Mesenchymal stem cell (in vitro differentiated cells and primary cell): ENCODE measurements around the gene MEMO1.
"Not testable (repeated sequence)": the region's sequence is repeated elsewhere in the genome, so short reads cannot be mapped to it uniquely, and the experiment has no call there.

Experiments used
- DNase-seq: peaks from one replicate; pipeline ENCODE4 v3.0.0-alpha.2; 2013
- H2AFZ ChIP-seq: one replicate; pipeline ENCODE4 v1.6.1; 2013; ENCODE audit warnings: low read depth, mild to moderate bottlenecking, control low read depth, inconsistent platforms, low read length, moderate library complexity
- H2AK5ac ChIP-seq: 2 replicates; pipeline ENCODE4 v1.6.1; 2013; ENCODE audit warnings: low read length, moderate library complexity, mild to moderate bottlenecking, inconsistent platforms; ENCODE audit not compliant: severe bottlenecking
- H2BK120ac ChIP-seq: one replicate; pipeline ENCODE4 v1.6.1; 2013; ENCODE audit warnings: low read depth, mild to moderate bottlenecking, inconsistent platforms, low read length, moderate library complexity
- H2BK12ac ChIP-seq, 2 experiments: one replicate each; pipeline ENCODE4 v1.6.1; 2013; ENCODE audit warnings: inconsistent platforms in 2 of 2, low read length in 2 of 2, mild to moderate bottlenecking in 2 of 2, moderate library complexity in 2 of 2, control low read depth in 1 of 2
- H2BK15ac ChIP-seq: one replicate; pipeline ENCODE4 v1.6.1; 2013; ENCODE audit warnings: mild to moderate bottlenecking, low read depth, inconsistent platforms; ENCODE audit not compliant: poor library complexity, severe bottlenecking
- H2BK5ac ChIP-seq: 2 replicates; pipeline ENCODE4 v1.6.1; 2013; ENCODE audit warnings: low read depth, mild to moderate bottlenecking, low read length, control low read depth, inconsistent platforms; ENCODE audit not compliant: poor library complexity, severe bottlenecking
- H3K14ac ChIP-seq, 2 experiments: one replicate each; pipeline ENCODE4 v1.6.1; 2013; ENCODE audit warnings: inconsistent platforms in 2 of 2, low read length in 2 of 2, control low read depth in 1 of 2, mild to moderate bottlenecking in 1 of 2, moderate library complexity in 1 of 2
- H3K18ac ChIP-seq, 2 experiments: one replicate each; pipeline ENCODE4 v1.6.1; 2013; ENCODE audit warnings: inconsistent platforms in 2 of 2, low read length in 2 of 2, control low read depth in 1 of 2, low read depth in 1 of 2, mild to moderate bottlenecking in 1 of 2
- H3K23ac ChIP-seq, 2 experiments: one replicate each; pipeline ENCODE4 v1.6.1; 2013; ENCODE audit warnings: inconsistent platforms in 2 of 2, low read length in 2 of 2, mild to moderate bottlenecking in 2 of 2, moderate library complexity in 2 of 2, control low read depth in 1 of 2
- H3K27ac ChIP-seq: 2 replicates; pipeline ENCODE4 v1.5.1; 2013; ENCODE audit warnings: mild to moderate bottlenecking, moderate library complexity, low read length, control low read depth, inconsistent platforms; ENCODE audit not compliant: poor library complexity, severe bottlenecking
- H3K27me3 ChIP-seq, 2 experiments: 2 replicates each; pipeline versions ENCODE4 v1.6.1 to v1.7.0; 2013; ENCODE audit warnings: low read length in 2 of 2, mild to moderate bottlenecking in 2 of 2, moderate library complexity in 2 of 2, control low read depth in 1 of 2, inconsistent platforms in 1 of 2; ENCODE audit not compliant: control insufficient read depth in 1 of 2, insufficient read depth in 1 of 2
- H3K36me3 ChIP-seq, 2 experiments: 2 replicates each; pipeline versions ENCODE4 v1.6.1 to v1.7.0; 2013; ENCODE audit warnings: low read length in 2 of 2, control low read depth in 1 of 2, inconsistent platforms in 1 of 2, low read depth in 1 of 2, mild to moderate bottlenecking in 1 of 2; ENCODE audit not compliant: insufficient read depth in 2 of 2, control insufficient read depth in 1 of 2
- H3K4ac ChIP-seq, 2 experiments: one replicate each; pipeline ENCODE4 v1.6.1; 2013; ENCODE audit warnings: inconsistent platforms in 2 of 2, low read length in 2 of 2, mild to moderate bottlenecking in 2 of 2, moderate library complexity in 2 of 2, control low read depth in 1 of 2, low read depth in 1 of 2
- H3K4me1 ChIP-seq: 2 replicates; pipeline ENCODE4 v1.6.1; 2013; ENCODE audit warnings: low read depth, low read length, control low read depth; ENCODE audit not compliant: control insufficient read depth, insufficient read depth
- H3K4me2 ChIP-seq: 2 replicates; pipeline ENCODE4 v1.6.1; 2013; ENCODE audit warnings: low read length, mild to moderate bottlenecking, inconsistent platforms; ENCODE audit not compliant: poor library complexity, severe bottlenecking
- H3K4me3 ChIP-seq, 2 experiments: 2 replicates each; pipeline versions ENCODE4 v1.5.1 to v1.7.0; 2013; ENCODE audit warnings: low read length in 2 of 2, mild to moderate bottlenecking in 2 of 2, control low read depth in 1 of 2, low read depth in 1 of 2; ENCODE audit not compliant: insufficient read depth in 1 of 2
- H3K79me1 ChIP-seq: replicated peaks from 2 replicates; pipeline ENCODE4 v1.6.1; 2013; ENCODE audit warnings: mild to moderate bottlenecking, control low read depth, low read length, inconsistent platforms; ENCODE audit not compliant: poor library complexity, severe bottlenecking
- H3K9ac ChIP-seq: 2 replicates; pipeline ENCODE4 v1.7.0; 2013; ENCODE audit warnings: mild to moderate bottlenecking, low read length, moderate library complexity
- H3K9me3 ChIP-seq: 2 replicates; pipeline ENCODE4 v1.7.0; 2013; ENCODE audit warnings: mild to moderate bottlenecking, low read length; ENCODE audit not compliant: control insufficient read depth
- H4K8ac ChIP-seq: one replicate; pipeline ENCODE4 v1.6.1; 2013; ENCODE audit warnings: inconsistent platforms, mild to moderate bottlenecking, low read length, moderate library complexity
- H4K91ac ChIP-seq: one replicate; pipeline ENCODE4 v1.6.1; 2013; ENCODE audit warnings: mild to moderate bottlenecking, low read length, inconsistent platforms
- WGBS: methylation state at CpG from one replicate; pipeline ENCODE4 v1.1.7; 2013; ENCODE audit warnings: mixed read lengths; 5-methylcytosine and 5-hydroxymethylcytosine counted together

The MEMO1 gene

GRCh38 chr2:31865215-31865614, 145.6 kb downstream of the MEMO1 start:
- Histone ChIP-seq H3K14ac (no peak overlapping the region), H3K4me1 (no peaks in the 10 kb centered on the region), H3K23ac (no peak overlapping the region), H2AK5ac (no peak overlapping the region), H2BK12ac (no peak overlapping the region), H3K36me3 (peaks cover 0 to 40% of the 10 kb centered on the region in 2 experiments), H3K9ac (no peak overlapping the region), H3K27me3 (no peaks in the 10 kb centered on the region), H2AFZ (no peak overlapping the region), H3K4me2 (no peak overlapping the region), H3K79me1 (peaks cover 3% of the 10 kb centered on the region), H4K91ac (no peak overlapping the region), H3K4me3 (no peak overlapping the region), H3K4ac (no peak overlapping the region), H3K18ac (no peak overlapping the region), H4K8ac (no peak overlapping the region), H3K9me3 (no peaks in the 10 kb centered on the region), H3K27ac (no peak overlapping the region), H2BK120ac (no peak overlapping the region), H2BK15ac (no peak overlapping the region), H2BK5ac (no peak overlapping the region)
- no peak for DNase-seq

DNA sequence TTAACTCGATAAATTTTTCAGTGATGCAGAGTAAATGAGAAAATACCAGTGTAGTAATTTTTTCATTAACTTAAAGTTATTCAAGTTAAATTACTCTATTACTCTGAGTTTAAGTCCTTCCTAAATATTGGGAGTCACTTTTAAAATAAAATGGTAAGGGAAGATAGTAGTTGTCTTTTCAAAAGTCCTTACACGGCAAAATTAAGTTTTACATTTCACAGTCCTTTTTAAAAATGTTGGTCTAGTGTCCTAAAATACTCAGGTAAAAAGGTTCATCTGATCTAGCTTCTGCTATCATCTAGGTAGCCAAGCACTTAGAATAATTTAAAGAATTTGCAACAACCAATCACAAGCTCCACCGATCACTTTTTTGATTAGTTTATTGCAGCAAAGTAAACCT, 146.9 kb downstream of the MEMO1 start:
- no peak for DNase-seq
- no peak overlapping the region for H3K23ac ChIP-seq
- no peak overlapping the region for H4K91ac ChIP-seq
- no peaks in the 10 kb centered on the region for H3K9me3 ChIP-seq
- H3K4ac ChIP-seq = no peak overlapping the region
- no peak overlapping the region for H3K4me2 ChIP-seq
- H2AK5ac ChIP-seq = no peak overlapping the region
- H3K18ac ChIP-seq = no peak overlapping the region
- H4K8ac ChIP-seq = no peak overlapping the region
- no peak overlapping the region for H2AFZ ChIP-seq
- WGBS = 71% methylated on average over 1 of the region's 3 CpGs
- no peak overlapping the region for H3K14ac ChIP-seq
- H3K27me3 ChIP-seq = no peaks in the 10 kb centered on the region
- H3K9ac ChIP-seq = no peak overlapping the region
- H2BK15ac ChIP-seq = no peak overlapping the region
- peaks cover 0 to 37% of the 10 kb centered on the region in 2 experiments for H3K36me3 ChIP-seq
- no peak overlapping the region for H3K4me3 ChIP-seq
- no peaks in the 10 kb centered on the region for H3K4me1 ChIP-seq
- no peak overlapping the region for H2BK120ac ChIP-seq
- H2BK12ac ChIP-seq = no peak overlapping the region
- peaks cover 3% of the 10 kb centered on the region for H3K79me1 ChIP-seq
- H2BK5ac ChIP-seq = no peak overlapping the region
- H3K27ac ChIP-seq = no peak overlapping the region

DNA sequence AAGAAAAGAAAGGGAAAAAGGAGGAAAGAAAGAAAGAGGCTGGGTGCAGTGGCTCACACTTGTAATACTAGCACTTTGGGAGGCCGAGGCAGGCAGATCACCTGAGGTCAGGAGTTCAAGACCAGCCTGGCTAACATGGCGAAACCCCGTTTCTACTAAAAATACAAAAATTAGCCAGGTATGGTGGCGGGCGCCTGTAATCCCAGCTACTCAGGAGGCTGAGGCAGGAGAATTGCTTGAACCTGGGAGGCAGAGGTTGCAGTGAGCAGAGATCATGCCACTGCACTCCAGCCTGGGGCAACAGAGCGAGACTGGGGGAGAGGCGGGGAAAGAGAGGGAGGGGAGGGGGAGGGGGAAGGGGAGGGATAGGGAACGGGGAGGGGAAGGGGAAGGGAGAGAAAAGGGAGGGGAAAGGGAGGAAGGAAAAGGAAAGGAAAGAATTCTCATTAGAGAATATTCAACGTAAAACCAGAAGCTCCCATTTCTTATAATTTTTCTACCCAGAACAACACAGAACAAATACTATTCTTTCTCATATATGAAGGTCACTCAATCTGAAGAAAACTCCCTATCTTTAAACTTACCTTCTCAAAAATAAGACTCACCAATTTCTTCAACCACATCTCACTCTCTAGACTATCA, 147.7 kb downstream of the MEMO1 start:
- not testable (repeated sequence) for H4K91ac ChIP-seq, H3K23ac ChIP-seq, H3K27me3 ChIP-seq, H3K4ac ChIP-seq, H2BK15ac ChIP-seq, H3K14ac ChIP-seq, H3K27ac ChIP-seq, DNase-seq, H3K18ac ChIP-seq, H3K4me1 ChIP-seq, H2BK5ac ChIP-seq, H2AFZ ChIP-seq, H3K9ac ChIP-seq, H4K8ac ChIP-seq, H3K4me3 ChIP-seq, H2BK120ac ChIP-seq, H2AK5ac ChIP-seq, H3K4me2 ChIP-seq, H3K79me1 ChIP-seq, H2BK12ac ChIP-seq, H3K9me3 ChIP-seq
- H3K36me3 ChIP-seq = peaks cover 0 to 37% of the 10 kb centered on the region in 2 experiments
- over 99% methylated on average over 4 of the region's 9 CpGs for WGBS

DNA sequence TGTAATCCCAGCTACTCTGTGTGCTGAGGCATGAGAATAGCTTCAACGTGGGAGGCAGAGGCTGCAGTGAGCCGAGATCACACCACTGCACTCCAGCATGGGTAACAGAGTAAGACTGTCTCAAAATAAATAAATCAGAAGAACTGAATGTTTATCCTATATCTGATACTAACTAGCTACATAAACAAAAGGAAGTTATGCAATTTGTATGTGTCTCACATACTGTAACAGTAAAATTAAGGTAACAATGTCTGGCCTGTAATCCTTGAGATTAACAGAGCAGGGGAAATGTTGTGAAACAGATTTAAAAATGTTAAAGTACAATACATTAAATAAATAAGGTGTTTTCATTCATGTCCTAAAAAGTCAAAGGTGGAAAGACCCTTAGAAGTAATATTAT, 150.8 kb downstream of the MEMO1 start:
- Histone ChIP-seq H2BK120ac (no peak overlapping the region), H2AFZ (no peak overlapping the region), H2AK5ac (no peak overlapping the region), H3K79me1 (peaks cover 3% of the 10 kb centered on the region), H3K4me3 (no peak overlapping the region), H3K27me3 (no peaks in the 10 kb centered on the region), H3K18ac (no peak overlapping the region), H3K14ac (no peak overlapping the region), H3K4ac (no peak overlapping the region), H3K27ac (no peak overlapping the region), H3K9ac (no peak overlapping the region), H3K23ac (no peak overlapping the region), H3K4me2 (no peak overlapping the region), H3K9me3 (no peaks in the 10 kb centered on the region), H2BK5ac (no peak overlapping the region), H4K91ac (no peak overlapping the region), H3K36me3 (peaks cover 0 to 22% of the 10 kb centered on the region in 2 experiments), H2BK12ac (no peak overlapping the region), H2BK15ac (no peak overlapping the region), H3K4me1 (no peaks in the 10 kb centered on the region), H4K8ac (no peak overlapping the region)
- 20% methylated on average over 1 of the region's 2 CpGs for WGBS
- peak; percentile 49 for DNase-seq
